ENCODE measurements around the gene NCF2. TPM values are rescaled to one million over a fixed set of nuclear protein-coding genes. Genes with fewer than 3 reads are reported as not detected.

NCF2 gene
- total RNA-seq, 1 donor from 2014 or later: 2.6 TPM

GRCh38 chr1:183607322-183607980 lies 17.2 kb upstream of the NCF2 start:
- no peak for DNase-seq (ENCODE audit: low spot score)
- H3K27me3 Mint-ChIP-seq (ENCODE audit: low read depth): no peaks in the 10 kb centered on the region
- no peaks in the 10 kb centered on the region for H3K9me3 Mint-ChIP-seq
- intact Hi-C loops (cut with micrococcal nuclease): no loop called here
- H3K27ac Mint-ChIP-seq: no peak overlapping the region
- H3K4me3 Mint-ChIP-seq (ENCODE audit: low read depth): no peak overlapping the region
- peaks cover 12% of the 10 kb centered on the region for H3K4me1 Mint-ChIP-seq (ENCODE audit: low read depth)
- no peaks in the 10 kb centered on the region for H3K36me3 Mint-ChIP-seq (ENCODE audit: low read depth)

GRCh38 chr1:183605904-183606303 lies 15.6 kb upstream of the NCF2 start:
- Mint-ChIP-seq H3K4me1 (ENCODE audit: low read depth) (peaks cover 15% of the 10 kb centered on the region), H3K4me3 (ENCODE audit: low read depth) (no peak overlapping the region), H3K27ac (no peak overlapping the region), H3K27me3 (ENCODE audit: low read depth) (no peaks in the 10 kb centered on the region), H3K9me3 (no peaks in the 10 kb centered on the region), H3K36me3 (ENCODE audit: low read depth) (no peaks in the 10 kb centered on the region)
- DNase-seq (ENCODE audit: low spot score): no peak
- intact Hi-C loops (cut with micrococcal nuclease): no loop called here

- H3K4me3 Mint-ChIP-seq (ENCODE audit: low read depth): no peak overlapping the region
- no peaks in the 10 kb centered on the region for H3K27me3 Mint-ChIP-seq (ENCODE audit: low read depth)
- peaks cover 17% of the 10 kb centered on the region for H3K4me1 Mint-ChIP-seq (ENCODE audit: low read depth)
- intact Hi-C loops (cut with micrococcal nuclease): no loop called here
- H3K9me3 Mint-ChIP-seq: no peaks in the 10 kb centered on the region
- no peak overlapping the region for H3K27ac Mint-ChIP-seq
- no peaks in the 10 kb centered on the region for H3K36me3 Mint-ChIP-seq (ENCODE audit: low read depth)
- DNase-seq (ENCODE audit: low spot score): no peak
These were observed 14.6 kb upstream of the NCF2 start for GRCh38 chr1:183604815-183605214.

GRCh38 chr1:183604038-183604808 lies 14.0 kb upstream of the NCF2 start:
- Mint-ChIP-seq H3K27me3 (ENCODE audit: low read depth) (no peaks in the 10 kb centered on the region), H3K27ac (no peak overlapping the region), H3K9me3 (no peaks in the 10 kb centered on the region), H3K36me3 (ENCODE audit: low read depth) (no peaks in the 10 kb centered on the region), H3K4me3 (ENCODE audit: low read depth) (no peak overlapping the region), H3K4me1 (ENCODE audit: low read depth) (peaks cover 18% of the 10 kb centered on the region)
- DNase-seq (ENCODE audit: low spot score): no peak
- intact Hi-C loops (cut with micrococcal nuclease): no loop called here

- Mint-ChIP-seq H3K9me3 (no peaks in the 10 kb centered on the region), H3K4me1 (ENCODE audit: low read depth) (peaks cover 22% of the 10 kb centered on the region), H3K4me3 (ENCODE audit: low read depth) (no peak overlapping the region)
These were observed 12.3 kb upstream of the NCF2 start for GRCh38 chr1:183602510-183602909.

GRCh38 chr1:183600634-183601033 lies 10.4 kb upstream of the NCF2 start:
- Mint-ChIP-seq H3K4me3 (ENCODE audit: low read depth) (no peak overlapping the region), H3K27me3 (ENCODE audit: low read depth) (peaks cover 2% of the 10 kb centered on the region), H3K27ac (no peak overlapping the region), H3K9me3 (no peaks in the 10 kb centered on the region), H3K36me3 (ENCODE audit: low read depth) (no peaks in the 10 kb centered on the region), H3K4me1 (ENCODE audit: low read depth) (peaks cover 24% of the 10 kb centered on the region)
- intact Hi-C loops (cut with micrococcal nuclease): no loop called here
- no peak for DNase-seq (ENCODE audit: low spot score)

More at GRCh38 chr1:183602510-183602909, 12.3 kb upstream of the NCF2 start:
- intact Hi-C loops (cut with micrococcal nuclease): no loop called here
- DNase-seq (ENCODE audit: low spot score): no peak
- Mint-ChIP-seq H3K27ac (no peak overlapping the region), H3K27me3 (ENCODE audit: low read depth) (no peaks in the 10 kb centered on the region), H3K36me3 (ENCODE audit: low read depth) (no peaks in the 10 kb centered on the region)

GRCh38 chr1:183600136-183600535 lies 9.9 kb upstream of the NCF2 start:
- H3K4me1 Mint-ChIP-seq (ENCODE audit: low read depth): peaks cover 24% of the 10 kb centered on the region
- intact Hi-C loops (cut with micrococcal nuclease): no loop called here
- peaks cover 2% of the 10 kb centered on the region for H3K27me3 Mint-ChIP-seq (ENCODE audit: low read depth)
- H3K4me3 Mint-ChIP-seq (ENCODE audit: low read depth): no peak overlapping the region
- no peak overlapping the region for H3K27ac Mint-ChIP-seq
- no peak for DNase-seq (ENCODE audit: low spot score)
- H3K9me3 Mint-ChIP-seq: no peaks in the 10 kb centered on the region
- no peaks in the 10 kb centered on the region for H3K36me3 Mint-ChIP-seq (ENCODE audit: low read depth)

- Mint-ChIP-seq H3K4me3 (ENCODE audit: low read depth) (no peak overlapping the region), H3K27me3 (ENCODE audit: low read depth) (peaks cover 2% of the 10 kb centered on the region), H3K4me1 (ENCODE audit: low read depth) (peaks cover 20% of the 10 kb centered on the region), H3K27ac (peak overlapping the region; percentile 7), H3K36me3 (ENCODE audit: low read depth) (no peaks in the 10 kb centered on the region), H3K9me3 (no peaks in the 10 kb centered on the region)
- DNase-seq (ENCODE audit: low spot score): no peak
- intact Hi-C loops (cut with micrococcal nuclease): no loop called here
These were observed 8.1 kb upstream of the NCF2 start for GRCh38 chr1:183598386-183598785.

- Mint-ChIP-seq H3K9me3 (no peaks in the 10 kb centered on the region), H3K4me1 (ENCODE audit: low read depth) (peaks cover 26% of the 10 kb centered on the region), H3K27me3 (ENCODE audit: low read depth) (peaks cover 2% of the 10 kb centered on the region), H3K4me3 (ENCODE audit: low read depth) (no peak overlapping the region), H3K36me3 (ENCODE audit: low read depth) (no peaks in the 10 kb centered on the region), H3K27ac (peak overlapping the region; percentile 7)
- intact Hi-C loops (cut with micrococcal nuclease): no loop called here
- no peak for DNase-seq (ENCODE audit: low spot score)
These were observed 7.5 kb upstream of the NCF2 start for GRCh38 chr1:183597656-183598347.

- DNase-seq (ENCODE audit: low spot score): no peak
- H3K4me1 Mint-ChIP-seq (ENCODE audit: low read depth): peaks cover 31% of the 10 kb centered on the region
- H3K27ac Mint-ChIP-seq: no peak overlapping the region
- no peaks in the 10 kb centered on the region for H3K9me3 Mint-ChIP-seq
- no peak overlapping the region for H3K4me3 Mint-ChIP-seq (ENCODE audit: low read depth)
- H3K36me3 Mint-ChIP-seq (ENCODE audit: low read depth): no peaks in the 10 kb centered on the region
- peaks cover 2% of the 10 kb centered on the region for H3K27me3 Mint-ChIP-seq (ENCODE audit: low read depth)
- intact Hi-C loops (cut with micrococcal nuclease): no loop called here
These were observed 6.2 kb upstream of the NCF2 start for GRCh38 chr1:183596500-183596899.

- intact Hi-C loops (cut with micrococcal nuclease): no loop called here
- no peak for DNase-seq (ENCODE audit: low spot score)
- H3K27ac Mint-ChIP-seq: no peak overlapping the region
- H3K9me3 Mint-ChIP-seq: no peaks in the 10 kb centered on the region
- H3K27me3 Mint-ChIP-seq (ENCODE audit: low read depth): peaks cover 2% of the 10 kb centered on the region
- H3K4me3 Mint-ChIP-seq (ENCODE audit: low read depth): no peak overlapping the region
- H3K36me3 Mint-ChIP-seq (ENCODE audit: low read depth): no peaks in the 10 kb centered on the region
- H3K4me1 Mint-ChIP-seq (ENCODE audit: low read depth): peaks cover 36% of the 10 kb centered on the region
These were observed 5.3 kb upstream of the NCF2 start for GRCh38 chr1:183595537-183595936.

- no peak for DNase-seq (ENCODE audit: low spot score)
- peaks cover 2% of the 10 kb centered on the region for H3K27me3 Mint-ChIP-seq (ENCODE audit: low read depth)
- no peaks in the 10 kb centered on the region for H3K9me3 Mint-ChIP-seq
- intact Hi-C loops (cut with micrococcal nuclease): no loop called here
- no peaks in the 10 kb centered on the region for H3K36me3 Mint-ChIP-seq (ENCODE audit: low read depth)
- H3K27ac Mint-ChIP-seq: no peak overlapping the region
- H3K4me3 Mint-ChIP-seq (ENCODE audit: low read depth): no peak overlapping the region
- peaks cover 47% of the 10 kb centered on the region for H3K4me1 Mint-ChIP-seq (ENCODE audit: low read depth)
These were observed 3.1 kb upstream of the NCF2 start for GRCh38 chr1:183593356-183593755.

- H3K27me3 Mint-ChIP-seq (ENCODE audit: low read depth): peaks cover 2% of the 10 kb centered on the region
- peaks cover 45% of the 10 kb centered on the region for H3K4me1 Mint-ChIP-seq (ENCODE audit: low read depth)
- intact Hi-C loops (cut with micrococcal nuclease): no loop called here
- no peak for DNase-seq (ENCODE audit: low spot score)
- no peak overlapping the region for H3K4me3 Mint-ChIP-seq (ENCODE audit: low read depth)
- H3K9me3 Mint-ChIP-seq: no peaks in the 10 kb centered on the region
- H3K27ac Mint-ChIP-seq: no peak overlapping the region
- H3K36me3 Mint-ChIP-seq (ENCODE audit: low read depth): no peaks in the 10 kb centered on the region
These were observed 2.5 kb upstream of the NCF2 start for GRCh38 chr1:183592733-183593132.
